IMR-90 (cell line): ENCODE measurements around the gene PRKAB1.

ENCODE experiments used
- BHLHE40 ChIP-seq: fragments of 150-350 bp; IDR thresholded peaks from 2 replicates; pipeline ENCODE4 v1.6.1; 2016; ENCODE audit warnings: mild to moderate bottlenecking, low read depth, low read length
- CTCF ChIP-seq: conservative IDR thresholded peaks from 2 replicates; pipeline ENCODE4 v1.5.1; 2012; ENCODE audit warnings: mild to moderate bottlenecking, low read depth, low read length, improper control_type of control experiment
- ELK1 ChIP-seq: fragments of 150-350 bp; IDR thresholded peaks from 2 replicates; pipeline ENCODE4 v1.6.1; 2016; ENCODE audit warnings: low read depth, mild to moderate bottlenecking, low read length, moderate library complexity, borderline replicate concordance
- MAFK ChIP-seq: IDR thresholded peaks from 2 replicates; pipeline ENCODE4 v1.6.1; 2012; ENCODE audit warnings: low read depth, low read length, improper control_type of control experiment
- POLR2A ChIP-seq: IDR thresholded peaks from 2 replicates; pipeline ENCODE4 v1.6.1; 2012; ENCODE audit warnings: mild to moderate bottlenecking, low read depth, low read length
- RAD21 ChIP-seq: IDR thresholded peaks from 2 replicates; pipeline ENCODE4 v1.6.1; 2012; ENCODE audit warnings: low read length, improper control_type of control experiment
- RCOR1 ChIP-seq: IDR thresholded peaks from 2 replicates; pipeline ENCODE4 v1.6.1; 2012; ENCODE audit warnings: mild to moderate bottlenecking, low read length, improper control_type of control experiment; ENCODE audit not compliant: insufficient replicate concordance

- TF ChIP-seq POLR2A (no peak), MAFK (no peak), BHLHE40 (no peak), RAD21 (no peak), CTCF (no peak), ELK1 (no peak), RCOR1 (no peak)
These were observed 43.8 kb downstream of the PRKAB1 start for GRCh38 chr12:119711693-119712092.
